ENCODE results near the gene KSR2. TPM values are rescaled to one million over a fixed set of nuclear protein-coding genes. Genes with fewer than 3 reads are reported as not detected.

KSR2 gene
- polyA plus RNA-seq, 1 experiment, result not detected

DNA sequence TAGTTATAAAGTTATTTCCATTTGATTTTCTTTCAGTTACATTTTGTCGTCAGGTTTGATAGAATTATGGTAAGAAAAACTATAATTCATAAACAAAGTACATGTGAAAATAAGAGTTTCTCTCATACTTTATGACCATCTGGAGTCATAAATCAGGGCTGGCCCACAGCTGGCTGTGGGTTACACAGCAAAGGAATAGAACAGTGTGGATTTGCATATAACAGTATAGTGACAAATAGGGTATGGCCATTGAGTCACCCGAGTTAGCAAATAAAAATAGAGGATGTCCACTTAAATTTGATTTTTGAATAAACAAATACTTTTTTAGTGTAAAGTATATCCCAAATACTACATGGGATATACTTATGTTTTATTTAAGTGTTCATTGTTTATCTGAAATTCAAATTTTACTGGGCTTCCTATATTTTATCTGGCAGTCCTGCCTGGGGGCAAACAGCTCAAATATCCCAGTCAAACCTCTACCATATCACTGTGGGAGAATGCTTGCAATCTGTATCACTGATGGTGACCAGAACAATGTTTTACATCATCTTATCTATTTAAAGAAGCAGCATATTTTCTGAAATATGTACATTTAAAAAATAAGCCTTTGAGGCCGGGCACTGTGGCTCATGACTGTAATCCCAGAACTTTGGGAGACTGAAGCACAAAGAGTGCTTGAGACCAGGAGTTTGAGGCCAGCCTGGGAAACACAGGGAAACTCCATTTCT, 65.5 kb downstream of the KSR2 start:
- CTCF ChIA-PET, result interaction anchor here (0.7 kb wide), 1 partner anchor 46 kb away, joined by 3 read pairs; no protein-coding TSS in a partner anchor

DNA sequence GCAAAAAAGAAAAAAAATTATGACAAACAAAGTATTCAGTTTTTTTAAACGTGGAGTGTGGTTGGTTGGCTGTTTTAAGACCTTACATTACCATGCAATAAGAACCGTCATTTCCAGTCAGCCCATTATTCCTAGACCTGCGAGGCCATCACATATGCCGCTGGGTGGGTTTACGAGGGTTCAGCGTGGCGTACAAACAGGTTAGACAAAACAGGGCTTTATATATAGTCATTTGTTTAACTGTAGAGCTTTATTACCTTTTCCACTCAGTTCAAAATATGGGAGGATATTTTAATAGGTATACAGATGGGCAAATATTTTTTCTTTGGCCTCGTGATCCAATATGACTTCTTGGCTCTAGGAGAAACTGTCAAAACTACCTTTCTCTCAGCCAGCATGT, 67.2 kb downstream of the KSR2 start:
- Histone ChIP-seq H3K4me3 (ENCODE audit: low read depth, low read length) (no peak overlapping the region), H3K36me3 (ENCODE audit: control insufficient read depth, insufficient read depth, low read length) (no peaks in the 10 kb centered on the region), H3K27me3 (ENCODE audit: control insufficient read depth, insufficient read depth, low read length) (no peaks in the 10 kb centered on the region)
- ChIA-PET CTCF (no interaction called here), POLR2A (no interaction called here)
- TF ChIP-seq CTCF (IDR thresholded peaks at IDR 0.05; ENCODE audit: insufficient read depth, low read depth, low read length), result no peak
- DNase-seq (ENCODE audit: low read depth), result no peak

More for the DNA sequence above, 65.5 kb downstream of the KSR2 start:
- H3K36me3 ChIP-seq (ENCODE audit: control insufficient read depth, insufficient read depth, low read length), result no peaks in the 10 kb centered on the region
- no peak for DNase-seq (ENCODE audit: low read depth)
- no peak for TF ChIP-seq CTCF (IDR thresholded peaks at IDR 0.05; ENCODE audit: insufficient read depth, low read depth, low read length)
- no peak overlapping the region for H3K4me3 ChIP-seq (ENCODE audit: low read depth, low read length)
- H3K27me3 ChIP-seq (ENCODE audit: control insufficient read depth, insufficient read depth, low read length), result no peaks in the 10 kb centered on the region
- POLR2A ChIA-PET, result no interaction called here

DNA sequence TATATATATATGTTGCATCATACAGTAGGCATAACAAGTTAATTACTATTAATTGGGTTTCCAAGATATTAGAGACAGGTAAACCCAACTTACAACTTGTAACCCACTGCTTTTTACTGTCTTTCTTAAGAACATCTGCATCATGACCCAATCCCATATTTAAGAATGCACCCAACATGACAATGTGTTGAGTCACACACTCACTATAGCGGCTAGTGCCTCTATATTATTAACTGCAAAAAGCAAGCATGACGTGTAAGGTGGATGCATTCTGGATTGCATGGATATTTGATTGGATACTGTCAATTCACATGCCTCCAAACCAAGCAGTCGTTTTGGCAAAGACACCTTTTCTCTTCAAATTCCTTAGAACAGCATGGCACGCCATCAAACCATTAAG, 68.2 kb downstream of the KSR2 start:
- no peak for DNase-seq (ENCODE audit: low read depth)
- POLR2A ChIA-PET, result no interaction called here
- CTCF ChIA-PET, result interaction anchor here (0.8 kb wide), 1 partner anchor 9 kb away, joined by 4 read pairs; no protein-coding TSS in a partner anchor
- Histone ChIP-seq H3K36me3 (ENCODE audit: control insufficient read depth, insufficient read depth, low read length) (no peaks in the 10 kb centered on the region), H3K27me3 (ENCODE audit: control insufficient read depth, insufficient read depth, low read length) (no peaks in the 10 kb centered on the region), H3K4me3 (ENCODE audit: low read depth, low read length) (no peak overlapping the region)
- TF ChIP-seq CTCF (IDR thresholded peaks at IDR 0.05; ENCODE audit: insufficient read depth, low read depth, low read length), result no peak

- CTCF ChIA-PET, result interaction anchor here (2.6 kb wide), 1 partner anchor 22 kb away, joined by 11 read pairs; no protein-coding TSS in a partner anchor
- no peak for DNase-seq (ENCODE audit: low read depth)
- POLR2A ChIA-PET, result no interaction called here
- Histone ChIP-seq H3K36me3 (ENCODE audit: control insufficient read depth, insufficient read depth, low read length) (no peaks in the 10 kb centered on the region), H3K4me3 (ENCODE audit: low read depth, low read length) (no peak overlapping the region), H3K27me3 (ENCODE audit: control insufficient read depth, insufficient read depth, low read length) (no peaks in the 10 kb centered on the region)
- no peak for TF ChIP-seq CTCF (IDR thresholded peaks at IDR 0.05; ENCODE audit: insufficient read depth, low read depth, low read length)
Measured at GRCh38 chr12:117897372-117898161, 71.2 kb downstream of the KSR2 start.

- no peak overlapping the region for H3K4me3 ChIP-seq (ENCODE audit: low read depth, low read length)
- no peak for TF ChIP-seq CTCF (IDR thresholded peaks at IDR 0.05; ENCODE audit: insufficient read depth, low read depth, low read length)
- H3K27me3 ChIP-seq (ENCODE audit: control insufficient read depth, insufficient read depth, low read length), result no peaks in the 10 kb centered on the region
- ChIA-PET CTCF (no interaction called here), POLR2A (no interaction called here)
- no peak for DNase-seq (ENCODE audit: low read depth)
- H3K36me3 ChIP-seq (ENCODE audit: control insufficient read depth, insufficient read depth, low read length), result no peaks in the 10 kb centered on the region
Measured at GRCh38 chr12:117896009-117896408, 72.8 kb downstream of the KSR2 start.

All from BJ (cell line).